Activated CD4-positive, alpha-beta memory T cell treated with anti-CD3 and anti-CD28 coated beads for 36 hours (primary cell): Measurements from ENCODE around the gene GADD45G. TPM values are rescaled to one million over a fixed set of nuclear protein-coding genes. Genes with fewer than 3 reads are reported as not detected.
A peak's percentile ranks its signal among the peaks of the same experiment; 100 is the strongest.

Experiments
- CTCF ChIA-PET: fragments of 350-600 bp; sonication (Branson Sonifier 250); formaldehyde crosslinking; loops from one replicate; lab custom pipeline; 2021; ENCODE audit warnings: antibody characterized with exemption, inconsistent platforms; lab: Charles Lee
- POLR2A ChIA-PET: fragments of 350-600 bp; sonication (Branson Sonifier 250); formaldehyde crosslinking; loops from one replicate; lab custom pipeline; 2021; ENCODE audit warnings: antibody characterized with exemption; lab: Charles Lee
- DNase-seq: peaks from one replicate; pipeline ENCODE4 v3.0.0-alpha.2; 2020
- H3K27ac Mint-ChIP-seq: one replicate; pipeline ENCODE4 v1.8.0; 2021; ENCODE audit warnings: mixed read lengths
- H3K27me3 Mint-ChIP-seq: one replicate; pipeline ENCODE4 v1.8.0; 2021; ENCODE audit warnings: mixed read lengths
- H3K36me3 Mint-ChIP-seq: one replicate; pipeline ENCODE4 v1.8.0; 2021; ENCODE audit warnings: mixed read lengths
- H3K4me1 Mint-ChIP-seq: one replicate; pipeline ENCODE4 v1.8.0; 2021; ENCODE audit warnings: low read depth, mixed read lengths
- H3K4me3 Mint-ChIP-seq: one replicate; pipeline ENCODE4 v1.8.0; 2021; ENCODE audit warnings: mild to moderate bottlenecking, mixed read lengths
- H3K9me3 Mint-ChIP-seq: one replicate; pipeline ENCODE4 v1.8.0; 2021; ENCODE audit warnings: mixed read lengths
- intact Hi-C: fragments of 100-400 bp; cut with micrococcal nuclease; formaldehyde crosslinking; loops from one replicate; pipeline ENCODE4 v1.15.1; 2023
- total RNA-seq, 2 experiments: library from RNA; stranded (reverse); gene quantifications; one replicate each; pipeline ENCODE4 v1.2.3, GENCODE V29; 2021

The GADD45G gene
- total RNA-seq, 2 experiments from 2014 or later: 5.1 to 5.7 TPM

GRCh38 chr9:89603767-89604665, 796 bp upstream of the GADD45G start:
- Mint-ChIP-seq H3K9me3 (no peaks in the 10 kb centered on the region), H3K27me3 (no peaks in the 10 kb centered on the region), H3K36me3 (peaks cover 3% of the 10 kb centered on the region), H3K27ac (no peak overlapping the region), H3K4me3 (peak overlapping the region; percentile 82), H3K4me1 (peaks cover 28% of the 10 kb centered on the region)
- DNase-seq: peak; percentile 65
- POLR2A ChIA-PET: interaction anchor here (0.7 to 1.2 kb wide), 8 partner anchors 10 to 496 kb away, joined by 3 to 6 read pairs (median 5); no protein-coding TSS in a partner anchor
- CTCF ChIA-PET: interaction anchor here (0.6 to 6.2 kb wide), 27 partner anchors 9 to 1043 kb away, joined by 3 to 258 read pairs (median 7); no protein-coding TSS in a partner anchor
- intact Hi-C loops: loop anchor here (1.0 to 10.0 kb wide), 10 partner anchors 97 to 1153 kb away; no protein-coding TSS in a partner anchor

GRCh38 chr9:89605465-89606048, 745 bp downstream of the GADD45G start:
- ChIA-PET POLR2A (interaction anchor here (0.9 to 1.4 kb wide), 7 partner anchors 8 to 379 kb away, joined by 3 to 6 read pairs (median 4); no protein-coding TSS in a partner anchor), CTCF (interaction anchor here (1.2 to 3.3 kb wide), 3 partner anchors 8 to 440 kb away, joined by 3 to 34 read pairs (median 4); no protein-coding TSS in a partner anchor)
- Mint-ChIP-seq H3K27ac (peak overlapping the region; percentile 80), H3K9me3 (no peaks in the 10 kb centered on the region), H3K36me3 (peaks cover 3% of the 10 kb centered on the region), H3K4me3 (peak overlapping the region; percentile 82), H3K27me3 (no peaks in the 10 kb centered on the region), H3K4me1 (peaks cover 28% of the 10 kb centered on the region)
- intact Hi-C loops: loop anchor here (1.0 to 10.0 kb wide), 3 partner anchors 9 to 199 kb away; no protein-coding TSS in a partner anchor
- peak; percentile 80 for DNase-seq

GRCh38 chr9:89606049-89606623, 1.3 kb downstream of the GADD45G start:
- H3K9me3 Mint-ChIP-seq: no peaks in the 10 kb centered on the region
- intact Hi-C loops: loop anchor here (2.0 to 10.0 kb wide), 2 partner anchors 29 to 199 kb away; no protein-coding TSS in a partner anchor
- peak overlapping the region; percentile 84 for H3K27ac Mint-ChIP-seq
- H3K36me3 Mint-ChIP-seq: peaks cover 3% of the 10 kb centered on the region
- POLR2A ChIA-PET: interaction anchor here (1.0 to 1.4 kb wide), 3 partner anchors 95 to 378 kb away, joined by 3 to 4 read pairs (median 3); no protein-coding TSS in a partner anchor
- peaks cover 28% of the 10 kb centered on the region for H3K4me1 Mint-ChIP-seq
- H3K27me3 Mint-ChIP-seq: no peaks in the 10 kb centered on the region
- peak; percentile 57 for DNase-seq
- H3K4me3 Mint-ChIP-seq: peak overlapping the region; percentile 82
- CTCF ChIA-PET: interaction anchor here (0.8 to 1.4 kb wide), 2 partner anchors 8 to 496 kb away, joined by 3 to 4 read pairs; no protein-coding TSS in a partner anchor

- DNase-seq: peak; percentile 77
- no peaks in the 10 kb centered on the region for H3K27me3 Mint-ChIP-seq
These were observed 2.0 kb downstream of the GADD45G start for GRCh38 chr9:89606624-89607311.

GRCh38 chr9:89608641-89609335, 4.0 kb downstream of the GADD45G start:
- Mint-ChIP-seq H3K4me3 (no peak overlapping the region), H3K4me1 (peaks cover 25% of the 10 kb centered on the region), H3K27ac (no peak overlapping the region), H3K36me3 (peaks cover 3% of the 10 kb centered on the region), H3K27me3 (no peaks in the 10 kb centered on the region), H3K9me3 (no peaks in the 10 kb centered on the region)
- ChIA-PET POLR2A (no interaction called here), CTCF (interaction anchor here (1.1 to 1.3 kb wide), 2 partner anchors 11 to 15 kb away, joined by 3 to 4 read pairs; no protein-coding TSS in a partner anchor)
- intact Hi-C loops: loop anchor here (10.0 kb wide), 1 partner anchor 196 kb away; no protein-coding TSS in a partner anchor
- no peak for DNase-seq

More at GRCh38 chr9:89606624-89607311, 2.0 kb downstream of the GADD45G start:
- H3K4me3 Mint-ChIP-seq: peak overlapping the region; percentile 82
- peak overlapping the region; percentile 84 for H3K27ac Mint-ChIP-seq
- intact Hi-C loops: loop anchor here (1.0 to 10.0 kb wide), 4 partner anchors 28 to 198 kb away; no protein-coding TSS in a partner anchor
- no peaks in the 10 kb centered on the region for H3K9me3 Mint-ChIP-seq
- peaks cover 3% of the 10 kb centered on the region for H3K36me3 Mint-ChIP-seq
- POLR2A ChIA-PET: interaction anchor here (1.0 to 1.4 kb wide), 3 partner anchors 94 to 378 kb away, joined by 3 to 4 read pairs (median 3); no protein-coding TSS in a partner anchor
- CTCF ChIA-PET: interaction anchor here (0.8 to 1.4 kb wide), 2 partner anchors 9 to 495 kb away, joined by 3 to 4 read pairs; no protein-coding TSS in a partner anchor
- peaks cover 28% of the 10 kb centered on the region for H3K4me1 Mint-ChIP-seq

GRCh38 chr9:89609426-89610006, 4.7 kb downstream of the GADD45G start:
- ChIA-PET POLR2A (no interaction called here), CTCF (interaction anchor here (1.1 to 1.3 kb wide), 2 partner anchors 11 to 14 kb away, joined by 3 to 4 read pairs; no protein-coding TSS in a partner anchor)
- Mint-ChIP-seq H3K4me3 (no peak overlapping the region), H3K27ac (no peak overlapping the region), H3K36me3 (peaks cover 3% of the 10 kb centered on the region), H3K9me3 (no peaks in the 10 kb centered on the region), H3K27me3 (no peaks in the 10 kb centered on the region), H3K4me1 (peaks cover 29% of the 10 kb centered on the region)
- intact Hi-C loops: loop anchor here (10.0 kb wide), 1 partner anchor 195 kb away; no protein-coding TSS in a partner anchor
- no peak for DNase-seq

GRCh38 chr9:89610391-89610925, 5.6 kb downstream of the GADD45G start:
- H3K27ac Mint-ChIP-seq: no peak overlapping the region
- DNase-seq: no peak
- no peak overlapping the region for H3K4me3 Mint-ChIP-seq
- peaks cover 33% of the 10 kb centered on the region for H3K4me1 Mint-ChIP-seq
- intact Hi-C loops: no loop called here
- H3K27me3 Mint-ChIP-seq: no peaks in the 10 kb centered on the region
- peaks cover 3% of the 10 kb centered on the region for H3K36me3 Mint-ChIP-seq
- ChIA-PET CTCF (no interaction called here), POLR2A (no interaction called here)
- H3K9me3 Mint-ChIP-seq: no peaks in the 10 kb centered on the region

- intact Hi-C loops: no loop called here
- peaks cover 28% of the 10 kb centered on the region for H3K4me1 Mint-ChIP-seq
- no peak for DNase-seq
- CTCF ChIA-PET: interaction anchor here (0.6 to 4.4 kb wide), 3 partner anchors 8 to 491 kb away, joined by 3 to 29 read pairs (median 4); no protein-coding TSS in a partner anchor
- no peak overlapping the region for H3K4me3 Mint-ChIP-seq
- no peak overlapping the region for H3K27ac Mint-ChIP-seq
- no peaks in the 10 kb centered on the region for H3K27me3 Mint-ChIP-seq
- no peaks in the 10 kb centered on the region for H3K9me3 Mint-ChIP-seq
- POLR2A ChIA-PET: no interaction called here
- peaks cover under 1% of the 10 kb centered on the region for H3K36me3 Mint-ChIP-seq
These were observed 6.6 kb downstream of the GADD45G start for GRCh38 chr9:89611425-89611824.

GRCh38 chr9:89612566-89613278, 7.9 kb downstream of the GADD45G start:
- no peaks in the 10 kb centered on the region for H3K27me3 Mint-ChIP-seq
- ChIA-PET CTCF (interaction anchor here (1.1 to 4.4 kb wide), 3 partner anchors 10 to 489 kb away, joined by 3 to 29 read pairs (median 7); no protein-coding TSS in a partner anchor), POLR2A (no interaction called here)
- intact Hi-C loops: no loop called here
- DNase-seq: no peak
- H3K4me1 Mint-ChIP-seq: peaks cover 15% of the 10 kb centered on the region
- H3K27ac Mint-ChIP-seq: no peak overlapping the region
- no peak overlapping the region for H3K4me3 Mint-ChIP-seq
- H3K36me3 Mint-ChIP-seq: no peaks in the 10 kb centered on the region
- H3K9me3 Mint-ChIP-seq: no peaks in the 10 kb centered on the region
